Stimulated activated CD8-positive, alpha-beta memory T cell treated with anti-CD3 and anti-CD28 coated beads, Interleukin-12 subunit alpha, Interleukin-12 subunit beta, amount 100 ng/mL, for 24 hours (primary cell): ENCODE results near the gene P4HA1.

Source experiments
- DNase-seq: peaks from one replicate; pipeline ENCODE4 v3.0.0-alpha.2; 2020; ENCODE audit errors: extremely low read depth

The P4HA1 gene

DNA sequence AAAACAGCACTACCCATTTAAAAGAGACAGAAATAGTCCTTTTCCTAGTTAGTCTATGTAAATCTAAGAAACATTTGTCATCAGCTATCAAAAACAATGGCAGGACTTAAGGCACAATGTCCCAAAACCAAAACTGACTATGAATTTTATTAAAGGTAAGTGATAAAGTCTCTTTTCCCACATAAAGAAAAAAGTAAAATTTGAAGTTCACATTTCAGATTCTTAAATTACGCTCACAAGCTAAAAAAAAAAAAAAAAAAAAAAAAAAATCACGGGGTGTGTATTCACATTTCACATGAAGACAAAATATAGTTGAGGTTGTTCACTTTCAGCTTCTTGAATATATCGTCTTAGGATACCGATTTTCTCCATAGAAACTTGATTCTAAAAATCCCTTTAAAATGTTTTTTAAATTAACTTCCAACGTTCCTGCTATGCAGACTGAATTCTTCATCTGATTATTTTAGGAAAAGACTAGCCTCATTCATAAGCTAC is 1.6 kb downstream of the P4HA1 start:
- no peak for DNase-seq

- DNase-seq: no peak
Observed at GRCh38 chr10:73093922-73094850, 2.5 kb downstream of the P4HA1 start.

DNA sequence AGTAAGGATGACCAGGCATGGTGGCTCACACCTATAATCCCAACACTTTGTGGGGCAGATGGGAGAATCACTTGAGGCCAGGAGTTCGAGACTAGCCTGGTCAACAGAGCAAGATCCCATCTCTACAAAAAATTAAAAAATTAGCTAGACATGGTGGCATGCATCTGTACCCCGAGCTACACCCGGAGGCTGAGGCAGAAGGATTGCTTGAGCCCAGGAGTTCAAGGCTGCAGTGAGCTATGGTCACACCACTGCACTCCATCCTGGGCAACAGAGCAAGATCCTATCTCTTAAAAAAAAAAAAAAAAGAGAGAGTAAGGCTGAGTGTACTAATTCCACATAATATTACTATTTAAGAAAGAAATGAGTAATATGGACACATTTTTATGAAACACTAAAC is 3.8 kb downstream of the P4HA1 start:
- DNase-seq: no peak

- DNase-seq: no peak
Observed at GRCh38 chr10:73088304-73088703, 8.4 kb downstream of the P4HA1 start.

- no peak for DNase-seq
Observed at GRCh38 chr10:73086816-73087215, 9.8 kb downstream of the P4HA1 start.

GRCh38 chr10:73084209-73084608 is 12.5 kb downstream of the P4HA1 start:
- no peak for DNase-seq

GRCh38 chr10:73083221-73083620 is 13.4 kb downstream of the P4HA1 start:
- DNase-seq: no peak

- DNase-seq: no peak
Observed at GRCh38 chr10:73079779-73080541, 16.7 kb downstream of the P4HA1 start.

- DNase-seq: no peak
Observed at GRCh38 chr10:73076360-73077183, 20.1 kb downstream of the P4HA1 start.

GRCh38 chr10:73075829-73076228 is 20.8 kb downstream of the P4HA1 start:
- no peak for DNase-seq

DNA sequence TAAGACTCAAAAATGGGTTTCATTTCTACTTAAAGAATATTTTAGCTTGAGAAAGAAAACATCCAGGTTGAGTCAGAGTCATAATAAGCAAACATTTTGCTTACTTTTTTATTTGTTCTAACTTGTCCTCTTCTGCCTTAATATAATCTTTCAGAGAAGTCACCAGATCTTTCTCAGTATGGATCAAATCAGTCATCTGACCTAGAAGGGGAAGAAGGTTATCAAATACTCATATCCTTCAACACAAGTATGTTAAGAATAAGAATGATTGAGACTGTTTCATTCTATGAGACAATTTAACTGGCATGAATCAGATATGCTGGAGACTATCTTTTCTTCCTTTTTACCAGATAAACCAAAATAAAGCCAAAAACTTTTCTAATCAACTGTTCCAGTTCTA is 23.0 kb downstream of the P4HA1 start:
- no peak for DNase-seq

GRCh38 chr10:73065441-73065840 is 31.2 kb downstream of the P4HA1 start:
- no peak for DNase-seq

- DNase-seq: no peak
Observed at GRCh38 chr10:73061743-73062142, 34.9 kb downstream of the P4HA1 start.

DNA sequence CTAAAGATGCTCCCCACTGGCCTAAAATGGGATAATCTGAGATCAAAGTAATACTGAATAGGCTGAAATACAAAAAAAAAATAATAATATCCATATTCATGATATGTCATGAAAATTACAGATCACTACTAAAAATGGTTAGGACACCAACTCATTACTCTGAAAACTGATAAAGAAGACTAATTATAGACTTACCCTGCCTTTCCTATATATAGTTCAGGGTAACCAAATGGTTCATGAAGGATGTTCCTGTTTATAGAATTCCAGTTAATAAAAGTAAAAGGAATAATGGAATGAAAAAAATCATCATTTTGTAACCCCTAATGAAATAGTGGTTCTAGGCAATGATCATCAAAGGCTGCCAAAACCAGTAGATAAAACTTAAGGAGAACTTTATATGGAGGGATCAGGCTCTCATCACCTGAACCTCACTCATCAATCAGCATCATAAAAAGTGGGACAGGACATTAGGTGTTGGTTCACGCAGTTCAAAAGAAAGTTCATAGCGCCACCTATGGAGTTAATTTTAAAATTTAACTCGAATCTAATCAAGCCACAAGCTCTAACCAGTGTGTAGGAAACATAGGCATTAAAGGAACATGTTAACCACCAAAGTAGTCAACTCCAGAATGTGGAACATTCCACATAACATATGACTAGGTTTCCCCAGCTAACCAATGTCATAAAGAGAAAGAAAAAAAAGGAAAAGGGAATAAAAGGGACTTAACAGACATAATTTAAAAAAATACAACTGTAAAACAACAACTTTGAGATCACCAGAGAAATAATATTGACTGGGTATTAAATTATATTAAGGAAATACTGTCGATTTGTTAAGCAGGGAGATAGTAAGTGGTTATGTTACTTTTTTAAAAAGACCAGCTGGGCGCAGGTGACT is 35.7 kb downstream of the P4HA1 start:
- DNase-seq: no peak

- DNase-seq: no peak
Observed at GRCh38 chr10:73060173-73060572, 36.5 kb downstream of the P4HA1 start.

GRCh38 chr10:73058057-73058591 is 38.5 kb downstream of the P4HA1 start:
- no peak for DNase-seq

DNA sequence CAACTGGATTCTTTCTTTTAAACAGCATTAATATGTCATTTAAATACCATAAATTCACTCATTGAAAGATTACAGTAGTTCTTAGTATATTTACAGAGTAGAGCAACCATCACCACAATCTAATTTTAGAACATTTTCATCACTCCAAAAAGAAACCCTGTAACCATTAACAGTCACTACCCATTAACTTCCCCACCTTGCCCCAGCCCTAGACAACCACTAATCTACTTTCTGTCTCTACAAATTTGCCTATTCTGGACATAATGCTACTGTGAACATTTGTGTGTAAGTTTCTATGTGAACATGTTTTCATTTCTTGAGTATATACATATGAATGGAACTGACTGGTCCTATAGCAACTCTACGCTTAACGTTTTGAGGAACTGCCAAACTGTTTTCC is 42.4 kb downstream of the P4HA1 start:
- DNase-seq: no peak

GRCh38 chr10:73053275-73053674 is 43.4 kb downstream of the P4HA1 start:
- no peak for DNase-seq

DNA sequence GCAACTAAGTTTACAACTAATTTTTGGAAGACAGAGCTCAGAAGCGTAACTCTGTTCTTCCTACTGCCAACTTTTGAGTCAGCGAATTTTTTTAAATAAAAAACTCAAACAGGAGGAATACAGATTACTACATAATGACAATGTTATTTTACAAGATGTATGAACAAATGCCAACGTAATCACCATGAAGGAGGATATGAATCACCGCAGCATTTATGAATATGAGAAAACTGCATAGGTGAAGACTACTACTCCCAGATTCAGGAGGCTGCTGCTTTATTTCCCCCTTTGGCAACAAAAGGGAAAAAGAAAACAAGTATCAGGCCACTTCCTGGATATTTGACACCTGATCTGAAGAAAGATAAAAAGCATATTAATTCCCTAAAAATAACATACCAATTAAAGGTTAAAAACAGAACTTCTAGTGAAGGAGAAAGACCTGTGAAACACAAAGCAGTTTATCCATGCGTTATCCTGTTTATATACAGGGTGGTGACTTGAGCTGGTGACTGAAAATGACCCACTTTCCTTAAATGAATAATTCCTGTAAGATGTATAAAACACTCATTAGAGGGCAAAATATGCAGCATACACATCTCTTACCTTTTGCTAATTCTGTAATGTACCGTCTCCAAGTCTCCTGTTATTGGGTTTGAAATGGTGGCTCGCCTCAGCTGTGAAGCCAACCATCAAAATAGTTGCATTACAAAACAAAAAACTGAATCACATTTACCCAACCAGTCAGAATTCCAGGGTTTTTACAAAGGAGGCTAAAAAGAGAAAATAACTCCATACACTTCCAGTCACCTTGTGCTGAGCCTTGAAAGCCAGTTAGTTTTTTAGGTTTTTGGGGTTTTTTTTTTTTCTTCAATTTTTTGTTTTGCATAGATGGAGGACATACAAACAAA is 52.0 kb downstream of the P4HA1 start:
- DNase-seq: no peak
